Epidermal melanocyte (primary cell): ENCODE results near the gene LIPJ.

Experiments
- DNase-seq: peaks from one replicate; pipeline ENCODE4 v3.0.0; 2011; ENCODE audit warnings: low spot score; ENCODE audit not compliant: insufficient read length

LIPJ gene

GRCh38 chr10:88586462-88586861 is at the start of gene LIPJ:
TSS of gene LIPJ (plus strand) at chr10:88586762. CDS start at chr10:88590688, 3,926 bp downstream.
- DNase-seq: no peak

- DNase-seq: no peak
These were observed 49.2 kb upstream of the LIPJ start for GRCh38 chr10:88537322-88537721.

GRCh38 chr10:88538048-88538447 is 48.5 kb upstream of the LIPJ start:
- no peak for DNase-seq

GRCh38 chr10:88540351-88540750 is 46.2 kb upstream of the LIPJ start:
- no peak for DNase-seq

GRCh38 chr10:88541116-88541626 is 45.4 kb upstream of the LIPJ start:
- no peak for DNase-seq

- no peak for DNase-seq
These were observed 44.0 kb upstream of the LIPJ start for GRCh38 chr10:88542522-88542921.

GRCh38 chr10:88544140-88544870 is 42.3 kb upstream of the LIPJ start:
- DNase-seq: no peak

GRCh38 chr10:88545359-88545758 is 41.2 kb upstream of the LIPJ start:
- DNase-seq: no peak

- DNase-seq: no peak
These were observed 40.1 kb upstream of the LIPJ start for GRCh38 chr10:88546497-88546896.

- DNase-seq: no peak
These were observed 35.3 kb upstream of the LIPJ start for GRCh38 chr10:88551246-88551645.

- DNase-seq: peak; percentile 39
These were observed 33.3 kb upstream of the LIPJ start for GRCh38 chr10:88553116-88553752.

GRCh38 chr10:88555190-88555908 is 31.2 kb upstream of the LIPJ start:
- DNase-seq: no peak

- no peak for DNase-seq
These were observed 29.3 kb upstream of the LIPJ start for GRCh38 chr10:88557256-88557655.

GRCh38 chr10:88557658-88558057 is 28.9 kb upstream of the LIPJ start:
- no peak for DNase-seq

- no peak for DNase-seq
These were observed 24.4 kb upstream of the LIPJ start for GRCh38 chr10:88562152-88562551.

- DNase-seq: peak; percentile 16
These were observed 21.5 kb upstream of the LIPJ start for GRCh38 chr10:88565072-88565471.

- DNase-seq: no peak
These were observed 4.2 kb upstream of the LIPJ start for GRCh38 chr10:88582411-88582805.

GRCh38 chr10:88582806-88583583 is 3.6 kb upstream of the LIPJ start, which contains the start of gene RNLS:
TSS of gene RNLS (minus strand) at chr10:88583318.
- DNase-seq: peak; percentile 19

GRCh38 chr10:88583584-88583957 is 3.0 kb upstream of the LIPJ start:
- no peak for DNase-seq

- DNase-seq: no peak
These were observed 5.8 kb downstream of the LIPJ start for GRCh38 chr10:88592381-88592780.

GRCh38 chr10:88592906-88593305 is 6.3 kb downstream of the LIPJ start:
- DNase-seq: no peak
